Measurements from ENCODE around the gene COL20A1. TPM values are rescaled to one million over a fixed set of nuclear protein-coding genes. Genes with fewer than 3 reads are reported as not detected.

The COL20A1 gene
- total and polyA plus RNA-seq, 2 of the 13 experiments (the other 11 are each of a cell fraction or from before 2014, with no cell fraction given) = not detected

DNA sequence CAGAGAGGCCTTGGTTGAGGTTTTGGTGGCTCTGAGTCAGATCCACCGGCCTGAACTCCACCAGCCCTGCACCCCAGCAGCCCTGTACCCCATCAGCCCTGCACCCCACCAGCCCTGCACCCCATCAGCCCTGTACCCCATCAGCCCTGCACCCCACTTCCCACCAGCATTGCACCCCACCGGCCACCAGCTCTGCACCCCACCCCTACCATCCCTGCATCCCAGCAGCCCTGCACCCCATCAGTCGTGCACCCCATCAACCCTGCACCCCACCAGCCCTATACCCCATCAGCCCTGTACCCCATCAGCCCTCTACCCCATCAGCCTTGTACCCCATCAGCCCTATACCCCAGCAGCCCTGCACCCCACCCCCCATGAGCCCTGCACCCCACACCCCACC is 82.5 kb downstream of the COL20A1 start:
- POLR2A ChIA-PET = no interaction called here
- H3K79me2 ChIP-seq (ENCODE audit: insufficient read depth, low read length) = no peaks in the 10 kb centered on the region
- TF ChIP-seq HNRNPL (IDR thresholded peaks at IDR 0.05; ENCODE audit: low read depth, low read length) (no peak), SALL2 (CRISPR knock-in tag; IDR thresholded peaks at IDR 0.05) (no peak), ZNF224 (CRISPR knock-in tag; IDR thresholded peaks at IDR 0.05) (no peak), PBX2 (CRISPR knock-in tag; IDR thresholded peaks at IDR 0.05) (no peak), SALL1 (CRISPR knock-in tag; IDR thresholded peaks at IDR 0.05) (no peak), ZNF260 (CRISPR knock-in tag; IDR thresholded peaks at IDR 0.05; ENCODE audit: borderline replicate concordance, low read depth) (no peak)
- TF ChIP-seq, protein P1, sequence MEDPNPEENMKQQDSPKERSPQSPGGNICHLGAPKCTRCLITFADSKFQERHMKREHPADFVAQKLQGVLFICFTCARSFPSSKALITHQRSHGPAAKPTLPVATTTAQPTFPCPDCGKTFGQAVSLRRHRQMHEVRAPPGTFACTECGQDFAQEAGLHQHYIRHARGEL (CRISPR knock-in tag; IDR thresholded peaks at IDR 0.05) = no peak
- 56% methylated on average over 3 of the region's 3 CpGs for WGBS (ENCODE audit: low lambda C conversion rate)
- no peaks in the 10 kb centered on the region; the same call in 1 of the 2 replicates for H4K20me1 ChIP-seq (ENCODE audit: insufficient read depth, low read length)
- peaks cover 9 to 49% of the 10 kb centered on the region in 2 experiments; a peak in 4 of 5 replicates for H3K27me3 ChIP-seq (ENCODE audit: control insufficient read depth in 1 of 2, insufficient read depth in 2 of 2, low read length in 2 of 2)
- H3K9me3 ChIP-seq (ENCODE audit: low read length) = no peaks in the 10 kb centered on the region
- peaks cover 39% of the 10 kb centered on the region for H3K4me1 ChIP-seq (ENCODE audit: insufficient read depth, low read length)
- BruUV-seq (replicated peaks) = no TSS peak
- CTCF ChIA-PET (ENCODE audit: low intra/inter-chr PET ratio, low total read pairs) = no interaction called here
- no peak for ATAC-seq
- in situ Hi-C loops (cut with HindIII; ENCODE audit: extremely low pct_ligation_motif_present, low pct_unique_long_range_greater_than_20kb) (no loop called here), intact Hi-C loops (cut with micrococcal nuclease; ENCODE audit: unreplicated experiment) (no loop called here)
- DNase-seq (ENCODE audit: low spot score) = no peak
- no peak overlapping the region for H3K4me2 ChIP-seq (ENCODE audit: low read depth, low read length)
- FAIRE-seq = no peak
- H2AFZ ChIP-seq (ENCODE audit: low read length) = no peak overlapping the region
- H3K27ac ChIP-seq (ENCODE audit: extremely low read length, insufficient read depth, low read length) = no peak overlapping the region
- no peak overlapping the region for H3K9ac ChIP-seq (ENCODE audit: insufficient read depth, low read depth, low read length)
- H3K4me3 ChIP-seq (replicated peaks in 1 of 3; ENCODE audit: insufficient read depth in 1 of 3, low read depth in 2 of 3, low read length in 3 of 3) = no peak overlapping the region
- H3K36me3 ChIP-seq (replicated peaks in 1 of 2; ENCODE audit: control insufficient read depth in 1 of 2, insufficient read depth in 2 of 2, low read length in 2 of 2) = no peaks in the 10 kb centered on the region
